IPS DF 6.9 (cell line): ENCODE results near the gene SMIM38.

Experiments used
- DNase-seq: peaks from one replicate; pipeline ENCODE4 v3.0.0-alpha.2; 2013; ENCODE audit warnings: low read depth, low spot score
- H3K27ac ChIP-seq: one replicate; pipeline ENCODE4 v1.5.1; 2013; ENCODE audit warnings: low read length, control low read depth
- H3K27me3 ChIP-seq: 2 replicates; pipeline ENCODE4 v1.6.1; 2013; ENCODE audit warnings: mild to moderate bottlenecking, low read length; ENCODE audit not compliant: control insufficient read depth, insufficient read depth
- H3K36me3 ChIP-seq: 2 replicates; pipeline ENCODE4 v1.6.1; 2013; ENCODE audit warnings: low read length; ENCODE audit not compliant: control insufficient read depth, insufficient read depth
- H3K4me1 ChIP-seq: 2 replicates; pipeline ENCODE4 v1.6.1; 2013; ENCODE audit warnings: low read length; ENCODE audit not compliant: control insufficient read depth, insufficient read depth
- H3K4me3 ChIP-seq: 2 replicates; pipeline ENCODE4 v1.5.1; 2013; ENCODE audit warnings: mild to moderate bottlenecking, low read length
- H3K9me3 ChIP-seq: 2 replicates; pipeline ENCODE4 v1.6.1; 2013; ENCODE audit warnings: low read length, inconsistent platforms; ENCODE audit not compliant: control insufficient read depth, insufficient read depth
- WGBS: extraction: QIAGEN DNeasy Blood & Tissue Kit; methylation state at CpG from one replicate; pipeline ENCODE4 v1.1.7; 2013; ENCODE audit warnings: mixed read lengths, missing lambda C conversion rate; ENCODE audit not compliant: insufficient read length, insufficient coverage; 5-methylcytosine and 5-hydroxymethylcytosine counted together

Gene SMIM38

DNA sequence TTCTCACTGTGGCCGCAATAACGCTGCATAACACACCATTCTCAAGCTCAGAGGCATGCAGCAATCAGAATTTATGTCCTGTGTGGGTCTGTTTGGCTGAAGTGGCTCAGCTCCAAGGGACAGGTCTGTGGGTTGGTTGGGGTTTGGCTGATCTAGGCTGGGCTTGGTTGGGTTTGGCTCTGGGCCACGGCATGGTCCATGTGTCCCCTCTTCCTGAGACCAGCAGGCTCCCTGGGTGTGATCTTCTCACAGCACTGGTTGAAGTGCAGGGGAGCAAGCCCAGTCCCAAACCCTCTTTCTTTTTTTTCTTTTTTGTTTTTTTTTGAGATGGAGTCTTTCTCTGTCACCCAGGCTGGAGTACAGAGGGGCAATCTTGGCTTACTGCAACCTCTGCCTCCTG, 25.0 kb downstream of the SMIM38 start:
- Histone ChIP-seq H3K4me1 (no peaks in the 10 kb centered on the region), H3K36me3 (no peaks in the 10 kb centered on the region), H3K9me3 (no peaks in the 10 kb centered on the region), H3K4me3 (no peak overlapping the region), H3K27ac (no peak overlapping the region), H3K27me3 (no peaks in the 10 kb centered on the region)
- DNase-seq = no peak
- no CpG with 5 or more reads among the region's 3 CpGs for WGBS

DNA sequence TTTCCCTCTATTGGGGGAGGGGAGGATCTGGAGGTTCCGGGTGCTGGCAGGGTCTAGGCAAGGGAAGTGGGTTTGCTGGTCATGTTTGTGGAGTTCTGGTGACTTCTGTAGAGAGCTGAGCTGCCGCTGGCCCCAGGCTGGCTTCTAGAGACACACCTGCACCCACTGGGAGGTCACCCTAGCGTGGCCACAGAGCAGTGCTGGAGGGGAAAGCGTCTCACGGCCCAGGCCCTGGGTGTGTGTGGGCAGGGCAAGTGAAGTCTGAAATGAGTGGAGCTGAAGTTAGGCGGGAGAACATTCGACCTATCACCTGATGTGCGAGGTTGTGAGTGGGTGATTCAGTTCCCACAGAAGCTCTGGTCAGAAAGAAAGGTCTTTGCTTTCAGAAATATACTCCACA, 27.9 kb downstream of the SMIM38 start:
- H3K27ac ChIP-seq = no peak overlapping the region
- H3K4me1 ChIP-seq = no peaks in the 10 kb centered on the region
- H3K4me3 ChIP-seq = no peak overlapping the region
- no CpG with 5 or more reads among the region's 8 CpGs for WGBS
- H3K9me3 ChIP-seq = no peaks in the 10 kb centered on the region
- H3K27me3 ChIP-seq = no peaks in the 10 kb centered on the region
- no peaks in the 10 kb centered on the region for H3K36me3 ChIP-seq
- DNase-seq = no peak

DNA sequence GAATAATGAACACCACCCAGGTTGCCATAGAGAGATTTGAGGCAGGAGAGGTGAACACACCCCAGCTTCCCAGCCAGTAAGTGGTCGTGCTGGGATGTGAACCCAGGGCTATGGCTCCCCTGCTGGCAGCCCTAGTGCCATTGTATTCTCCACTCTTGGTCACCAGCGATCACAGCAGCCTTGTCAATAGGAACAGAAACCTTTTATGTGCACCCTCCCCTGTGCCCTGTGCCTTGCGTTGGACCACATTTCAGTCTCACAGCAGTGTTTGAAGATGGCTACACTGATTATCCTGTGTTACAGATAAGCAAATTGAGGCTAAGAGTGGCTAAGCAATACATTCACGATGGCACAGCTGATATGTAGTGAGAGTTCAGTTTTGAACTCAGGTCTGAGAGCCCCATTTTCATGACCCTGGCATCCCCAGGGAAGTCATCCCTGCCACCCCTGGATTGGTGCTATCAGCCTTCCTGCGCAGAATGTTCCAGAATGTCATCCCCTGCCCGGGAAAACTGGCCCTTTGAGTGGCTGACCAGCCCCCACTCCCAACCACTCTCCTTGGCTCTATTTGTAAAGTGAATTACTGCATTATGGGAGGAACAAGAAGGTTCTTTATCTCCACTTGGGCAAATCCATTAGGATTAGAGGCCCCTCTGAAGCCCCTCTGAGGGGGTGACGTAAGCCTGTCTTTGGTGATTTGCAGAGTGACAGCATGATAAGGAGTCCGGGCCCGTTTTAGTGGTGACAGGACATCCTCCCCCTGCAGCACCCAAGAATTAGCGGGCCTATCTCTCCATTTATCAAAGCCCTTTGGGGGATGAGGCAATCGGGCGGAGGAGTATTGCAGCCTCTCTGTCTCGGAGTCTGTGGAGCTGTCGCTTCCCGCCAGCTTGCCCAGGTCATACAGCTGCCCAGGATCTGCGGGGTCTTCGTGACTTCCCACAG, 30.9 kb downstream of the SMIM38 start:
- no peak overlapping the region for H3K27ac ChIP-seq
- DNase-seq = no peak
- no peaks in the 10 kb centered on the region for H3K4me1 ChIP-seq
- no peaks in the 10 kb centered on the region for H3K9me3 ChIP-seq
- H3K4me3 ChIP-seq = no peak overlapping the region
- no peaks in the 10 kb centered on the region for H3K36me3 ChIP-seq
- WGBS = no CpG with 5 or more reads among the region's 17 CpGs
- H3K27me3 ChIP-seq = no peaks in the 10 kb centered on the region

DNA sequence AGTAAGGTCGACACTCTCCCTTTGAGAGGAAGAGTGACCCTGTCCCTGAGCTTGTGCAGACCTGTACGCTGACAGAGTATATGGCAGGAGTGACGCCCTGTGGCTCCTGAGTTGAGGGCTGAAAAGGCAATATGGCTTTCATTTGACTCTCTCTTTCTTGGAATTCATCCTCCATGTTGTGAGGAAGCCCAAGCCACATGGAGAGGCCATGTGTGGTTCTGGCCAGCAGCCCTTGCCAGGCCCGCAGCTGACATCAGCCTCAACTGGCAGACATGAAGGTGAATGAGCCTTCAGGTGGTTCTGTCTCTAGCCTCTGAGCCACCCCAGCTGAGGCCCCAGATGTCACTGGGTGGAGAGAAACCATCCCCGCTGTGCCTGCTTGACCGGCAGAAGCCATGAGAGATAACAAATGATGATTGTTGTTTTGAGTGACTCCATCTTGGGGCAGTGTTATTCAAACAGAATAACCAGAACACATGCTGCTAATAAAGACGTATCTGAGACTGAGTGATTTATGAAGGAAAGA, 31.9 kb downstream of the SMIM38 start:
- Histone ChIP-seq H3K36me3 (no peaks in the 10 kb centered on the region), H3K27ac (no peak overlapping the region), H3K4me3 (no peak overlapping the region), H3K27me3 (no peaks in the 10 kb centered on the region), H3K9me3 (no peaks in the 10 kb centered on the region), H3K4me1 (no peaks in the 10 kb centered on the region)
- WGBS = no CpG with 5 or more reads among the region's 7 CpGs
- DNase-seq = no peak

DNA sequence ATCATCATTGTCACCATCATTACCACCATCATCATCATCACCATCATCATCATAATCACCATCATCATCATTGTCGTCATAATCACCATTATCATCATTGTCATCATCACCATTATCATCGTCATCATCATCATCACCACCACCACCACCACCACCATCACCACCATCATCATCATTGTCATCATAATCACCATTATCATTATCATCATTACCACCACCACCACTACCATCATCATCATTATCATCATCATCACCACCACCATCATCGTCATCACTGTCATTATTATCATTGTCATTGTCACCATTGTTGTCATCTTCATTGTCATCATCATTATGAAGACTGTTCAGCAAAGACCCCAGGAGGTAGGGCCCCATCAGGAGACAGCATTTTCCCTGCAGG, 33.3 kb downstream of the SMIM38 start:
- no CpG with 5 or more reads among the region's 3 CpGs for WGBS
- DNase-seq = no peak

DNA sequence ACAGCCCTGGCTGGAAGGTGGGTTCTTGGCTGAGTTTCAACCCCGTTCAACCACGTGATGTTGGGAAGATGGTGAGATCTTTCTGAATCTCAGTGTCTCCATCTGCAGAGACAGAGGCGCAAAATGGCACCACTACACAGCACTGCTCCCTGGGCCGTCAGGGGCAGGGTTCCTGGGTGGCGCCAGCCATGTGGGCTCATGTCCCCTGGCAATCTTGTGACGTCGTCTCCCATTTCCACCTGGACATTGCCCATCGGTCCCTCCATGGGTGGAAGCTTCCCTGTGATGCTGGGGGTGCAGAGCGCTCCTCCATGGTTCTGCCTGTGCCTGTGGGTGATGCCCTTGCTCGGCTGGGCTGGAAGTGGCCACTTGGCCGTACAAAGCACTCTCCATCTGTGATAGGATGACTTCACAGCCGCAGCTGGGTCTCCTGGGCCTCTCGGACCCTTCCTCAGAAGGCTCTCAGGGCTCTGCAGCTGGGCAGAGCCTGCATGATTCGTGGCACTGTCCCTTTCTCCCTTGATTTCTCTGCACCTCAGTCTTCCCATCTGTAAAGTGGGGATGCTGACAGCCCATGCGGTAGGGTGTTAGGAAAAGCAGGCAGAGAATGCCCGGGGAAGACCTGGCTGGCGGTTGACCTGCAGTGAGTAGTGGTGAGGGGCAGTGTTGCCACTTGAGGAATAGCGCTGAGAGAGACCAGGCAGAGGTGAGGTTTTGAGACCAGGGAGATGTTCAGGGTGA, 35.2 kb downstream of the SMIM38 start:
- no CpG with 5 or more reads among the region's 18 CpGs for WGBS
- no peak overlapping the region for H3K4me3 ChIP-seq
- DNase-seq = no peak
- no peaks in the 10 kb centered on the region for H3K9me3 ChIP-seq
- no peaks in the 10 kb centered on the region for H3K36me3 ChIP-seq
- H3K4me1 ChIP-seq = no peaks in the 10 kb centered on the region
- no peaks in the 10 kb centered on the region for H3K27me3 ChIP-seq
- H3K27ac ChIP-seq = no peak overlapping the region

More for the DNA sequence above, 33.3 kb downstream of the SMIM38 start:
- H3K4me3 ChIP-seq = no peak overlapping the region
- H3K27me3 ChIP-seq = no peaks in the 10 kb centered on the region
- H3K27ac ChIP-seq = no peak overlapping the region
- H3K4me1 ChIP-seq = no peaks in the 10 kb centered on the region
- no peaks in the 10 kb centered on the region for H3K36me3 ChIP-seq
- no peaks in the 10 kb centered on the region for H3K9me3 ChIP-seq

DNA sequence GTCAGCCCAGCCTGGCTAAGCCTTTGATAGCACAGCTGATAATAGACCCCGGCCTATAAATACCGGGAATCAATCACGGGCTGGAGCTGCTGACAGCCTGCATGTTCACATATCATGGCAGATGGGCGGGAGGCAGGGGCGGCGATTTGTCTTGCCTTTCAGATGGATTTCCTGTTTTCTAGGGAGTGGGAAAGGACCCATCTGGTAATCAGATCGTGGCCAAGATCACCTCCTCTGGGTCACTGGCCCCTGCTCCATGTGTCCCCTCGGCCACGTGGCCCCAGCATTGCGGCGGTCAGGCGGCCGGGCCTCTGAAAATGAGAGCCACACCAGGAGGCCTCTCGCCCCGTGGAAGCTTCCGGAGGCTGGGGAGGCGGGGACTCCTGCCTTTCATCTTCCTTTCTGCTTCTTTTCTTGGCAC, 36.6 kb downstream of the SMIM38 start:
- Histone ChIP-seq H3K27ac (no peak overlapping the region), H3K4me3 (no peak overlapping the region), H3K4me1 (no peaks in the 10 kb centered on the region), H3K36me3 (no peaks in the 10 kb centered on the region), H3K9me3 (no peaks in the 10 kb centered on the region), H3K27me3 (no peaks in the 10 kb centered on the region)
- no peak for DNase-seq
- no CpG with 5 or more reads among the region's 17 CpGs for WGBS

DNA sequence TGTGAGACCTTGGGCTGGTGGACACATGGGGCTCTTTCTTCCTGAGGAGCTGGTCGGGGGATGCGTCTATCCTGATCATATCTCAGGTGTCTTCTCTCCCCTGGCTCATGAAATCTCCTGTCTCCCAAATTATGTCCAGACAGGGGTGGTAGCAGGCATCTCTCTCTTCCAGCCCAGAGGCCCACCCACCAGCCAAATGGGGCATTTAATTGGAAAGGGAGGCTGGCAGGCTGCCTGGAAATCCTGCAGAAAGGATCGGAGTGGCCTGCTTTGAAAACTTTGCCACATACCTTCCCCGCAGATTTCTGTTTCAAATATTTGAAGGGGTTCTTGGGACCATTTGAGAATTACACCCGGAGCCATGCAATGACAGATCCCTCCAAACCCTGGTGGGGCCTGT, 37.4 kb downstream of the SMIM38 start:
- no CpG with 5 or more reads among the region's 5 CpGs for whole genome bisulfite sequencing
- Histone ChIP-seq H3K27me3 (no peaks in the 10 kb centered on the region), H3K9me3 (no peaks in the 10 kb centered on the region), H3K4me1 (no peaks in the 10 kb centered on the region), H3K27ac (no peak overlapping the region), H3K4me3 (no peak overlapping the region), H3K36me3 (no peaks in the 10 kb centered on the region)
- no peak for DNase-seq

DNA sequence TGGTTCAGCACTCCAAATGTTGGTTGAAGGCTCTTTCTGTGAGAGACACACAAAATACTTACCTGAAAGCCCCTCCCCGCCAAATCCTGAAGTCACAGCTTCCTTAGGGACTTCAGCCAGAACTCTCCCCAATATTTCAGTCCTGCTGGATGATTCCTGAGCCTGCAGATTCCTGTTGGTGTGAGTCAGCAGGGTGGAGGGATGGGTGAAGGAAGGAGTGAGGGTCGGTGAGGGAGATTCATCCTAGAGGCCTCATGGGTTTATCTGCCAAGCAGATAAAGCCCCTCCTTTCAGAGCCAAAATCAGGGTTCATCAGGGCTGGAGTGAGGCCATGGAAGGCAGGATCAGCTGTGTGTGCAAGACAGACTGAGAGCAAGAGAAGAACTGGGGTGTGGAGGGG, 37.9 kb downstream of the SMIM38 start:
- no peak overlapping the region for H3K27ac ChIP-seq
- no peaks in the 10 kb centered on the region for H3K36me3 ChIP-seq
- H3K4me3 ChIP-seq = no peak overlapping the region
- no peaks in the 10 kb centered on the region for H3K27me3 ChIP-seq
- H3K4me1 ChIP-seq = no peaks in the 10 kb centered on the region
- no CpG with 5 or more reads among the region's 2 CpGs for WGBS
- DNase-seq = no peak
- H3K9me3 ChIP-seq = no peaks in the 10 kb centered on the region

DNA sequence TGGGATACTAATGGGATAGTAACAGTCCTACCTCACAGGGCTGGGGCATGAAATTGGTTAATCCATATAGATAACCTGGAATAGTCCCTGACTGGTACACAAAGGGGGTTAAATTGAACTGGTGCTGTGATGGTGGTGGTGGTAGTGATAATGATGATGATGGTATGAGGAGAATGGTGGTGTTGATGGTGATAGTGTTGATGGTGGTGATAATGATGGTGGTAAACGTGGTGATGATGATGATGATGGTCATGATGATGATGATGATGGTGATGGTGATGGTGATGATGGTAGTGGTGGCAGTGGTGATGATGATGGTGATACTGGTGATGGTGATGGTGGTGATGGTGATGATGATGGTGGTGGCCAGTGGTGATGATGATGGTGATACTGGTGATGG, 38.7 kb downstream of the SMIM38 start:
- WGBS = 100% methylated on average over 1 of the region's 1 CpG
- no peak overlapping the region for H3K27ac ChIP-seq

More for the DNA sequence above, 38.7 kb downstream of the SMIM38 start:
- no peak overlapping the region for H3K4me3 ChIP-seq
- DNase-seq = no peak
- no peaks in the 10 kb centered on the region for H3K36me3 ChIP-seq
- H3K27me3 ChIP-seq = no peaks in the 10 kb centered on the region
- no peaks in the 10 kb centered on the region for H3K4me1 ChIP-seq
- H3K9me3 ChIP-seq = no peaks in the 10 kb centered on the region
